GM18499 (cell line): Measurements from ENCODE around the gene MARCKS.

Source experiments
- ATAC-seq: cut with Tn5 transposase; IDR thresholded peaks from one replicate; pipeline ENCODE4 v1.9.1; 2021; ENCODE audit warnings: moderate number of reproducible peaks; ENCODE audit not compliant: insufficient read depth, unreplicated experiment

Gene MARCKS

GRCh38 chr6:113856625-113857555 lies at the start of gene MARCKS:
Gene MARCKS (plus strand): TSS chr6:113857345. CDS start chr6:113857746, 401 bp downstream.
- ATAC-seq, result no peak

GRCh38 chr6:113809826-113810225 lies 47.3 kb upstream of the MARCKS start:
- peak; percentile 37 for ATAC-seq

GRCh38 chr6:113813142-113813541 lies 44.0 kb upstream of the MARCKS start:
- ATAC-seq, result no peak

GRCh38 chr6:113818578-113818977 lies 38.6 kb upstream of the MARCKS start:
- ATAC-seq, result no peak

- ATAC-seq, result no peak
Observed at GRCh38 chr6:113819169-113819830, 37.8 kb upstream of the MARCKS start.

- no peak for ATAC-seq
Observed at GRCh38 chr6:113820761-113821160, 36.4 kb upstream of the MARCKS start.

- ATAC-seq, result no peak
Observed at GRCh38 chr6:113821445-113821844, 35.7 kb upstream of the MARCKS start.

GRCh38 chr6:113823916-113824315 lies 33.2 kb upstream of the MARCKS start:
- ATAC-seq, result no peak

- no peak for ATAC-seq
Observed at GRCh38 chr6:113824411-113824810, 32.7 kb upstream of the MARCKS start.

GRCh38 chr6:113824866-113825265 lies 32.3 kb upstream of the MARCKS start:
- no peak for ATAC-seq

GRCh38 chr6:113825781-113826180 lies 31.4 kb upstream of the MARCKS start:
- ATAC-seq, result no peak

GRCh38 chr6:113828984-113829695 lies 28.0 kb upstream of the MARCKS start:
- no peak for ATAC-seq

GRCh38 chr6:113829696-113830045 lies 27.5 kb upstream of the MARCKS start:
- no peak for ATAC-seq

- no peak for ATAC-seq
Observed at GRCh38 chr6:113830140-113830539, 27.0 kb upstream of the MARCKS start.

- no peak for ATAC-seq
Observed at GRCh38 chr6:113833537-113833936, 23.6 kb upstream of the MARCKS start.

- ATAC-seq, result no peak
Observed at GRCh38 chr6:113837170-113837569, 20.0 kb upstream of the MARCKS start.

- peak; percentile 85 for ATAC-seq
Observed at GRCh38 chr6:113842165-113842564, 15.0 kb upstream of the MARCKS start.

GRCh38 chr6:113843500-113844073 lies 13.6 kb upstream of the MARCKS start:
- no peak for ATAC-seq

- no peak for ATAC-seq
Observed at GRCh38 chr6:113846577-113846976, 10.6 kb upstream of the MARCKS start.

- ATAC-seq, result no peak
Observed at GRCh38 chr6:113847447-113847846, 9.7 kb upstream of the MARCKS start.

- no peak for ATAC-seq
Observed at GRCh38 chr6:113848280-113848679, 8.9 kb upstream of the MARCKS start.
